NB4 (cell line): ENCODE results near the gene LRIG1.
A peak's percentile ranks its signal among the peaks of the same experiment; 100 is the strongest.

Experiments
- DNase-seq: peaks from one replicate; pipeline ENCODE4 v3.0.0; 2010; ENCODE audit warnings: low read depth
- H3K4me3 ChIP-seq: one replicate; pipeline ENCODE4 v1.5.1; 2011; ENCODE audit warnings: mild to moderate bottlenecking, low read depth, low read length, moderate library complexity
- MYC ChIP-seq: IDR thresholded peaks from 2 replicates; pipeline ENCODE4 v1.6.1; 2011; ENCODE audit warnings: low read depth, low read length
- POLR2A ChIP-seq: IDR thresholded peaks from 2 replicates; pipeline ENCODE4 v1.6.1; 2011; ENCODE audit warnings: mild to moderate bottlenecking; ENCODE audit not compliant: insufficient read length; ENCODE audit errors: extremely low read depth
- TF ChIP-seq, protein P1 (sequence below): IDR thresholded peaks from one replicate; pipeline ENCODE4 v1.5.1; 2012; ENCODE audit warnings: low read depth, low read length
- TF ChIP-seq, protein P2 (sequence below): IDR thresholded peaks from 2 replicates; pipeline ENCODE4 v1.6.1; 2011; ENCODE audit warnings: low read depth, low read length

LRIG1 gene

DNA sequence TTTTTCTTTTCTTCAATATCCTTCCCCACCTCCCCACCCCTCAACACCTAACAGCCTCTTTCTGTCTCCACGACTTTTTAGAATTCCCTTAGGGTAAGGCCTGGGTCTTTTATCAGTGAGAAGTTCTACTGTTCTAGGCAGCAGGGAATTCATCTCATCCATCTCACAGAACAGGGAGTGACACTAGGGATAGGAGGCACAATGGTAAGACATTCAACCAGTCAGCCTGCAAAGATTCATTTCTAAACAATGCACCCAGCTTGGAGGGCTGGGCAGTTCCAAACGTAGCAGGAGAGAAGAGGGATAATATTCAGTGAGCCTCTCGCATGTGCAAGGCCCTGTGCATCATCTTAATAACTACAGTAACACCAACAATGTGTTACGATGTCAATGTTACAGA lies 43.6 kb downstream of the LRIG1 start:
- no peak for DNase-seq
- H3K4me3 ChIP-seq = no peak overlapping the region
- TF ChIP-seq, protein P1, sequence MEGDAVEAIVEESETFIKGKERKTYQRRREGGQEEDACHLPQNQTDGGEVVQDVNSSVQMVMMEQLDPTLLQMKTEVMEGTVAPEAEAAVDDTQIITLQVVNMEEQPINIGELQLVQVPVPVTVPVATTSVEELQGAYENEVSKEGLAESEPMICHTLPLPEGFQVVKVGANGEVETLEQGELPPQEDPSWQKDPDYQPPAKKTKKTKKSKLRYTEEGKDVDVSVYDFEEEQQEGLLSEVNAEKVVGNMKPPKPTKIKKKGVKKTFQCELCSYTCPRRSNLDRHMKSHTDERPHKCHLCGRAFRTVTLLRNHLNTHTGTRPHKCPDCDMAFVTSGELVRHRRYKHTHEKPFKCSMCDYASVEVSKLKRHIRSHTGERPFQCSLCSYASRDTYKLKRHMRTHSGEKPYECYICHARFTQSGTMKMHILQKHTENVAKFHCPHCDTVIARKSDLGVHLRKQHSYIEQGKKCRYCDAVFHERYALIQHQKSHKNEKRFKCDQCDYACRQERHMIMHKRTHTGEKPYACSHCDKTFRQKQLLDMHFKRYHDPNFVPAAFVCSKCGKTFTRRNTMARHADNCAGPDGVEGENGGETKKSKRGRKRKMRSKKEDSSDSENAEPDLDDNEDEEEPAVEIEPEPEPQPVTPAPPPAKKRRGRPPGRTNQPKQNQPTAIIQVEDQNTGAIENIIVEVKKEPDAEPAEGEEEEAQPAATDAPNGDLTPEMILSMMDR = no peak
- no peak for TF ChIP-seq MYC
- no peak for TF ChIP-seq POLR2A
- TF ChIP-seq, protein P2, sequence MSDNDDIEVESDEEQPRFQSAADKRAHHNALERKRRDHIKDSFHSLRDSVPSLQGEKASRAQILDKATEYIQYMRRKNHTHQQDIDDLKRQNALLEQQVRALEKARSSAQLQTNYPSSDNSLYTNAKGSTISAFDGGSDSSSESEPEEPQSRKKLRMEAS = no peak

DNA sequence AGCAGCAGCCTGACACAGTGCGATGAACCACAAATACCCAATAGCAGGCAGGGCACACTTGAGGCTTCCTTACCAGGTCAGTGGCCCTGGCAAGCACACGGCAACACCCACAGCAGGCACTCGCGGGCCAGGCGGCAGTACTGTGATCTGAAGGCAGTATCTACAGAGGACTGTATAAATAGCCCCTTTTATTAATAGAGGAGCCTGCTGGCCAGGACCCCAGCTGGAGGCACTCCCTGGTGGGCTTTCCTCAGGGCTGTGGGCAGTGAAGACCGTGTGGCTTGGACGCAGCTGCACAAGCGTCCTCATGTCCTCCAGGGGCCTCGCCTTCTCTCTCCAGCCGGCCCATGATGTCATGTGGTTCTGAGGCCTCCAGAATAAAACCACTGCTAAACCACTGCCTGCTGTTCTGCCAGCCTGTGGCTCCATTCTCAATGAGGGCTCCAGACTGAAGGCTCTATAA lies 44.1 kb downstream of the LRIG1 start:
- H3K4me3 ChIP-seq = no peak overlapping the region

DNA sequence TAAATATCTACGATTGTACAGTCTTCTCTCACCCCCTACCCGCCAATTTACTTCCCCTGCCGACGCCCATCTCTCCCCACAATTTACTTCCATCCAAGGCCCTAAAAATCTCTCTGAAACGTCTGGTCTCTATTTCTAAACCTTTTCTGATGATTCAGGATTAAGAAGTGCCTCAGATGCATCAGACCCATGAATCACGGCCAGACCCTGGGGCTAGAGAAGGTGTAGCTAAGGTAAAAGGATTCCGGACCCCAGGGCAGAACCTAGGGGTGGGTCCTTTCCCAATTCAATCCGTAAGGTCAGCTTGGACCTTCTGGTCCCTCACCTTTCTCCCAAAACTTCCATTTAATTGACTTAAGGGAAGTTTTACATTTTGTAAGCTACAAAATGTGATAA lies 46.4 kb downstream of the LRIG1 start:
- no peak for DNase-seq
- TF ChIP-seq POLR2A (no peak), MYC (no peak)
- TF ChIP-seq, protein P2 = no peak
- TF ChIP-seq, protein P1 = no peak
- H3K4me3 ChIP-seq = no peak overlapping the region

More for the DNA sequence above, 44.1 kb downstream of the LRIG1 start:
- TF ChIP-seq, protein P2 = no peak
- TF ChIP-seq POLR2A (no peak), MYC (no peak)
- TF ChIP-seq, protein P1 = no peak
- DNase-seq = peak; percentile 7

DNA sequence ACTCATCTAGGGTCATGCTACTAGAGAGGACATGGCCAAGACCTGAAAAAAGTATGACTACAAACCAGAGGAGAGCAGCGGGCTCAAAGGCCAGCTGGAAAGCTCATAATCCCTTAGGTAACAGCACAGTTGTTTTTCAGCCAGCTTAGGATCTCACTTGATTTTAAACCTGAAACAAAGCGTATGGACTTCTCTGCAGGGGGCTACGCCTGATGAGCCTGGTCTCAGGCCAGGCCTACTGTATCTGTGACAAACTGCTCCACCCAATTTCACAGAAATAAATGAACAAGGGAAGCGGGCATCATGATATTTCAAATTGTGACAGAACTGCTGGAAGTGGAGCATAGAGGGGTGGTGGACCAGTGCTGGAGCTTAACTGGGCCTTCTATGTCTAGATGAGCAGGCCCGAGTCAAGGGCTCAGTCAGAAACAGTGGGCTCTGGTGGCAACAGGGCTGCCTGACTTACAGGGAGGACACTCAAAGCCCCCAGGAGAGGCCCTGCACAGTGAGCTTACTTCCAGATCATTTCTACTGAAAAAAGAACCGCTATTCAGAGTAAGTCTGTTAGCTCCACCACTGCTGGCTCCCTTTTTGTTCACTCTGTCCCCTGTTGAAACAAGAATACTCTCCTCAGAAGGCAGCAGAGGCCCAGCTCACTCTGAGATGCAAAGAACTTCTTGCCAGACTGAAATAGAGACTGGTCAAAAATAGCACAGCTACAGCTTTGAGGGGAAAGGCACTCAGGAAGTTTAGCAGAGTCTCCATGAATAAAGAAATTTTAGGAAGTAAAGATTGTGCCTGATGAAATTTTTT lies 47.0 kb downstream of the LRIG1 start:
- no peak for DNase-seq
- H3K4me3 ChIP-seq = no peak overlapping the region
- TF ChIP-seq, protein P1 = no peak
- TF ChIP-seq, protein P2 = no peak
- TF ChIP-seq POLR2A = no peak
- no peak for TF ChIP-seq MYC

DNA sequence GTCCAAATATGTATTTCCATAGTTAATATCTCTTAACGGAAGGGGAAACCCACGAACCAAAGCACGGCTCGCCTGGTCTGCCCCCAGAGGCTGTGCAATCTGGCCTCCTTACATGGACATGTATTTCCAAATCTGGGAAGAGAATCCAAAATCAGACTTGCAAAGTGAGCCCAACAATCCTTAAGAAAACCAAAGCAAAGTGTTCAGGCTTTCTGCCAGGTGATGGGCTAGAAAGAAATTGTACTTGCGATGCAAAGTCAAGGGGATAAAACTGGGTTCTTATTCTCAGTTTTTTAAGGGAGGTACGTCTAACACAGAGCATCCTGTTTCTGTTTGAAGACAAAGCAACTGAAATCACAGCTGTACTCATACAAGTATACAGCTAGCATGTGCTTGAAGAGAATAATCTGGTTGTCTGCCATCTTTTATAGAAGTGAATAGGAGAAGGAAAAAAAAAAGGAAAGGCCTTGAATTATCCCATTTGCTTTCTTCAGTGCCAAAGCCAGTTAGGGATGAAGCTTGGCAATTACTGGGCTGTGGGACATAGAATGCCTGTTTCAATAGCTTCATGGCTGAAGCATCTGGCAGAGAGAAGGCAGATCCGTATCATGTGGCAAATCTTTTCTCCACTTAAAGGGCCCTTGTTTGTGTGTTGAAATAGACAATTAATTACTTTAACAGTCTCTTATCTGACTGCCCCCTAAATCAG lies 48.4 kb downstream of the LRIG1 start:
- H3K4me3 ChIP-seq = no peak overlapping the region
- DNase-seq = no peak
- TF ChIP-seq, protein P2 = no peak
- TF ChIP-seq MYC = no peak
- TF ChIP-seq, protein P1 = no peak
